GM23338 (cell line): ENCODE measurements around the gene JAKMIP2. TPM values are rescaled to one million over a fixed set of nuclear protein-coding genes. Genes with fewer than 3 reads are reported as not detected.

Experiments used
- ATAC-seq: fragments of 200-7000 bp; cut with Tn5 transposase; 3 replicates; pipeline ENCODE4 v1.9.1; 2020
- DNase-seq: peaks from one replicate; pipeline ENCODE4 v3.0.0-alpha.2; 2015; ENCODE audit warnings: low spot score
- H2AFZ ChIP-seq: fragments of 200-600 bp; sonication (generic); 2 replicates; pipeline ENCODE4 v1.8.0; 2016; ENCODE audit warnings: antibody characterized with exemption, mild to moderate bottlenecking, moderate library complexity
- H3F3A ChIP-seq: fragments of 200-600 bp; sonication (generic); replicated peaks from 2 replicates; pipeline ENCODE4 v1.8.0; 2017; ENCODE audit warnings: antibody characterized with exemption, mixed run types, low read depth
- H3K27ac ChIP-seq: fragments of 200-600 bp; sonication (generic); 2 replicates; pipeline ENCODE4 v1.6.1; 2016; ENCODE audit warnings: low read depth
- H3K27me3 ChIP-seq: fragments of 200-600 bp; sonication (generic); 2 replicates; pipeline ENCODE4 v1.8.0; 2016; ENCODE audit warnings: mild to moderate bottlenecking, mixed run types, moderate library complexity; ENCODE audit not compliant: insufficient read depth
- H3K36me3 ChIP-seq: fragments of 200-600 bp; sonication (generic); 2 replicates; pipeline ENCODE4 v1.8.0; 2016; ENCODE audit warnings: mild to moderate bottlenecking; ENCODE audit not compliant: insufficient read depth
- H3K4me1 ChIP-seq: fragments of 200-600 bp; sonication (generic); 2 replicates; pipeline ENCODE4 v1.8.0; 2016; ENCODE audit warnings: mild to moderate bottlenecking, moderate library complexity; ENCODE audit not compliant: insufficient read depth
- H3K4me2 ChIP-seq: fragments of 200-600 bp; sonication (generic); 2 replicates; pipeline ENCODE4 v1.7.1; 2017; ENCODE audit warnings: mixed run types
- H3K4me3 ChIP-seq: fragments of 200-600 bp; sonication (generic); 2 replicates; pipeline ENCODE4 v1.6.1; 2016; ENCODE audit warnings: mixed run types
- H3K79me2 ChIP-seq: fragments of 200-600 bp; sonication (generic); replicated peaks from 2 replicates; pipeline ENCODE4 v1.8.0; 2017; ENCODE audit warnings: mild to moderate bottlenecking; ENCODE audit not compliant: insufficient read depth
- H3K9me2 ChIP-seq: fragments of 200-600 bp; sonication (generic); 2 replicates; pipeline ENCODE4 v1.8.0; 2017; ENCODE audit not compliant: insufficient read depth
- H4K20me1 ChIP-seq: fragments of 200-600 bp; sonication (generic); replicated peaks from 2 replicates; pipeline ENCODE4 v1.8.0; 2017; ENCODE audit warnings: mild to moderate bottlenecking; ENCODE audit not compliant: insufficient read depth
- H3K27ac Mint-ChIP-seq: 2 replicates; pipeline ENCODE4 v1.8.0; 2020; ENCODE audit warnings: inconsistent platforms, mild to moderate bottlenecking, moderate library complexity, mixed read lengths
- H3K27me3 Mint-ChIP-seq: 3 replicates; pipeline ENCODE4 v1.8.0; 2022; ENCODE audit warnings: low read depth, mild to moderate bottlenecking, moderate library complexity, mixed read lengths, inconsistent platforms; ENCODE audit not compliant: insufficient read depth, poor library complexity
- H3K36me3 Mint-ChIP-seq: 3 replicates; pipeline ENCODE4 v1.8.0; 2021; ENCODE audit warnings: low read depth, mild to moderate bottlenecking, inconsistent platforms, moderate library complexity, mixed read lengths
- H3K4me1 Mint-ChIP-seq: 3 replicates; pipeline ENCODE4 v1.8.0; 2020; ENCODE audit warnings: mild to moderate bottlenecking, inconsistent platforms, mixed read lengths
- H3K4me3 Mint-ChIP-seq: 3 replicates; pipeline ENCODE4 v1.8.0; 2021; ENCODE audit warnings: moderate library complexity, mild to moderate bottlenecking, inconsistent platforms, mixed read lengths
- H3K9me3 Mint-ChIP-seq: 3 replicates; pipeline ENCODE4 v1.8.0; 2020; ENCODE audit warnings: moderate library complexity, mild to moderate bottlenecking, inconsistent platforms, mixed read lengths
- CREB1 ChIP-seq: fragments of 250-450 bp; sonication (Bioruptor Pico); IDR thresholded peaks from 2 replicates; pipeline ENCODE4 v1.5.0; 2020; ENCODE audit warnings: low read depth, mild to moderate bottlenecking, moderate library complexity
- CTCF ChIP-seq, 2 experiments: fragments of 200-600 bp in 1 of 2; sonication (generic) in 1 of 2; conservative IDR thresholded peaks; 2 replicates each; pipeline versions ENCODE4 v1.5.1 to v1.6.1; 2016 to 2017; ENCODE audit warnings: antibody characterized with exemption in 2 of 2, low read depth in 2 of 2, mild to moderate bottlenecking in 2 of 2, moderate library complexity in 1 of 2
- EZH2 ChIP-seq: fragments of 200-600 bp; sonication (generic); IDR thresholded peaks from one replicate; pipeline ENCODE4 v1.8.0; 2017; ENCODE audit warnings: antibody characterized with exemption, mild to moderate bottlenecking, low read depth; ENCODE audit not compliant: unreplicated experiment
- EZH2phosphoT487 ChIP-seq: fragments of 200-600 bp; sonication (generic); IDR thresholded peaks from one replicate; pipeline ENCODE4 v1.8.1; 2018; ENCODE audit warnings: antibody characterized with exemption; ENCODE audit not compliant: unreplicated experiment
- JUNB ChIP-seq: IDR thresholded peaks from one replicate; pipeline ENCODE4 v1.6.1; 2016; ENCODE audit warnings: antibody characterized with exemption; ENCODE audit not compliant: unreplicated experiment
- POLR2AphosphoS5 ChIP-seq: IDR thresholded peaks from 2 replicates; pipeline ENCODE4 v1.6.1; 2016; ENCODE audit warnings: antibody characterized with exemption, low read depth
- STAT1 ChIP-seq: IDR thresholded peaks from one replicate; pipeline ENCODE4 v1.6.1; 2016; ENCODE audit warnings: antibody characterized with exemption; ENCODE audit not compliant: unreplicated experiment
- ZNF331 ChIP-seq: fragments of 250-450 bp; sonication (Bioruptor Pico); IDR thresholded peaks from 2 replicates; pipeline ENCODE4 v1.5.0; 2020; ENCODE audit warnings: low read depth, mild to moderate bottlenecking, moderate library complexity
- polyA plus RNA-seq: library from polyadenylated mRNA; unstranded; fragments of >200 nt; fragmentation: Nextera tagmentation; extraction: Ambion mirVana; gene quantifications from 2 replicates; pipeline ENCODE4 v1.2.1, GENCODE V29; 2016
- total RNA-seq: library from RNA; depleted of rRNA; stranded (reverse); fragments of >200 nt; shearing (Covaris generic); gene quantifications from 2 replicates; pipeline ENCODE4 v1.2.3, GENCODE V29; 2014
- TF ChIP-seq, protein P1 (sequence below): fragments of 250-450 bp; sonication (Bioruptor Pico); IDR thresholded peaks from 2 replicates; pipeline ENCODE4 v1.5.0; 2020; ENCODE audit warnings: mild to moderate bottlenecking, moderate library complexity

Gene JAKMIP2
- total and polyA plus RNA-seq, 2 experiments from 2014 or later, result 20.5 to 27.2 TPM

DNA sequence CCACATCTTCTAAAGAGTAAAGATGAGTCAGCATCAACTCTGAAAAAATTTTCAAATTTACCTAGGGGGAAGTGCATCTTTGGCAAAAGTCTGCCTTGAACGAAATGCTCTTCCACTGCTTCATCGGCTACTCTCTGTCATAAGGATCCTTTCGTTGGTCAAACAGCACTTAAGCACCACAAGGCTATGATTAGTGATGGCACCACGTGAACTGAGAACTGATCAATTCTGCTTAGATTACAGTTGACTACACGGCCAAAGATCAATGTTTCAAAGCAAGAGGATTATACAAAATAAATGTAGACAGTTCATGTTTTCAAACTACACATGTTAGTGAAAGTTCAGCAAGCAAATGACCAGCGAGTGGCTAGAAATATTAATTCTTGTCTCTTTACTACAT, 9.4 kb downstream of the JAKMIP2 start (continued):
- TF ChIP-seq, protein P1, sequence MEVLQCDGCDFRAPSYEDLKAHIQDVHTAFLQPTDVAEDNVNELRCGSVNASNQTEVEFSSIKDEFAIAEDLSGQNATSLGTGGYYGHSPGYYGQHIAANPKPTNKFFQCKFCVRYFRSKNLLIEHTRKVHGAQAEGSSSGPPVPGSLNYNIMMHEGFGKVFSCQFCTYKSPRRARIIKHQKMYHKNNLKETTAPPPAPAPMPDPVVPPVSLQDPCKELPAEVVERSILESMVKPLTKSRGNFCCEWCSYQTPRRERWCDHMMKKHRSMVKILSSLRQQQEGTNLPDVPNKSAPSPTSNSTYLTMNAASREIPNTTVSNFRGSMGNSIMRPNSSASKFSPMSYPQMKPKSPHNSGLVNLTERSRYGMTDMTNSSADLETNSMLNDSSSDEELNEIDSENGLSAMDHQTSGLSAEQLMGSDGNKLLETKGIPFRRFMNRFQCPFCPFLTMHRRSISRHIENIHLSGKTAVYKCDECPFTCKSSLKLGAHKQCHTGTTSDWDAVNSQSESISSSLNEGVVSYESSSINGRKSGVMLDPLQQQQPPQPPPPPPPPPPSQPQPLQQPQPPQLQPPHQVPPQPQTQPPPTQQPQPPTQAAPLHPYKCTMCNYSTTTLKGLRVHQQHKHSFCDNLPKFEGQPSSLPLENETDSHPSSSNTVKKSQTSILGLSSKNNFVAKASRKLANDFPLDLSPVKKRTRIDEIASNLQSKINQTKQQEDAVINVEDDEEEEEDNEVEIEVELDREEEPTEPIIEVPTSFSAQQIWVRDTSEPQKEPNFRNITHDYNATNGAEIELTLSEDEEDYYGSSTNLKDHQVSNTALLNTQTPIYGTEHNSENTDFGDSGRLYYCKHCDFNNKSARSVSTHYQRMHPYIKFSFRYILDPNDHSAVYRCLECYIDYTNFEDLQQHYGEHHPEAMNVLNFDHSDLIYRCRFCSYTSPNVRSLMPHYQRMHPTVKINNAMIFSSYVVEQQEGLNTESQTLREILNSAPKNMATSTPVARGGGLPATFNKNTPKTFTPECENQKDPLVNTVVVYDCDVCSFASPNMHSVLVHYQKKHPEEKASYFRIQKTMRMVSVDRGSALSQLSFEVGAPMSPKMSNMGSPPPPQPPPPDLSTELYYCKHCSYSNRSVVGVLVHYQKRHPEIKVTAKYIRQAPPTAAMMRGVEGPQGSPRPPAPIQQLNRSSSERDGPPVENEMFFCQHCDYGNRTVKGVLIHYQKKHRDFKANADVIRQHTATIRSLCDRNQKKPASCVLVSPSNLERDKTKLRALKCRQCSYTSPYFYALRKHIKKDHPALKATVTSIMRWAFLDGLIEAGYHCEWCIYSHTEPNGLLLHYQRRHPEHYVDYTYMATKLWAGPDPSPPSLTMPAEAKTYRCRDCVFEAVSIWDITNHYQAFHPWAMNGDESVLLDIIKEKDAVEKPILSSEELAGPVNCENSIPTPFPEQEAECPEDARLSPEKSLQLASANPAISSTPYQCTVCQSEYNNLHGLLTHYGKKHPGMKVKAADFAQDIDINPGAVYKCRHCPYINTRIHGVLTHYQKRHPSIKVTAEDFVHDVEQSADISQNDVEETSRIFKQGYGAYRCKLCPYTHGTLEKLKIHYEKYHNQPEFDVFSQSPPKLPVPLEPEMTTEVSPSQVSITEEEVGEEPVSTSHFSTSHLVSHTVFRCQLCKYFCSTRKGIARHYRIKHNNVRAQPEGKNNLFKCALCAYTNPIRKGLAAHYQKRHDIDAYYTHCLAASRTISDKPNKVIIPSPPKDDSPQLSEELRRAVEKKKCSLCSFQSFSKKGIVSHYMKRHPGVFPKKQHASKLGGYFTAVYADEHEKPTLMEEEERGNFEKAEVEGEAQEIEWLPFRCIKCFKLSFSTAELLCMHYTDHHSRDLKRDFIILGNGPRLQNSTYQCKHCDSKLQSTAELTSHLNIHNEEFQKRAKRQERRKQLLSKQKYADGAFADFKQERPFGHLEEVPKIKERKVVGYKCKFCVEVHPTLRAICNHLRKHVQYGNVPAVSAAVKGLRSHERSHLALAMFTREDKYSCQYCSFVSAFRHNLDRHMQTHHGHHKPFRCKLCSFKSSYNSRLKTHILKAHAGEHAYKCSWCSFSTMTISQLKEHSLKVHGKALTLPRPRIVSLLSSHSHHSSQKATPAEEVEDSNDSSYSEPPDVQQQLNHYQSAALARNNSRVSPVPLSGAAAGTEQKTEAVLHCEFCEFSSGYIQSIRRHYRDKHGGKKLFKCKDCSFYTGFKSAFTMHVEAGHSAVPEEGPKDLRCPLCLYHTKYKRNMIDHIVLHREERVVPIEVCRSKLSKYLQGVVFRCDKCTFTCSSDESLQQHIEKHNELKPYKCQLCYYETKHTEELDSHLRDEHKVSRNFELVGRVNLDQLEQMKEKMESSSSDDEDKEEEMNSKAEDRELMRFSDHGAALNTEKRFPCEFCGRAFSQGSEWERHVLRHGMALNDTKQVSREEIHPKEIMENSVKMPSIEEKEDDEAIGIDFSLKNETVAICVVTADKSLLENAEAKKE, result no peak

DNA sequence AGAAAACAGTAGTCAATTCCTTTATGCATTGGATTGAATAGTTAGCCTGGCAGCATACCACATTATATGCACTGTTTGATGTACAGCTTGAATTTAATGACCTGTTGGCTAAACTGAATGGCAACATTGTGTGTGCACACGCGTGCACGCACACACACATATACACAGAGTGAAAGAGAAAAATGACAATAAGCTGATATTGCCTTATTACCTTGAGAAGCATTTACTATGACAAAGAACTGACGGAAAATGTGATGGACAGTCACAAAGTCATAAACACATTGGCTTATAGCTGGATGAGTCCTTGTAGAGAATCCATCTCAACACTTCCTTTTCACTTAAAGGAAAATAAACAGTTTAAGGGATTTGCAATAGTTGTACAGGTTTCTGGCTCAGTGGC, 15.5 kb downstream of the JAKMIP2 start:
- no peaks in the 10 kb centered on the region for H3K36me3 ChIP-seq
- no peak overlapping the region for H3K27ac Mint-ChIP-seq
- H3K4me1 Mint-ChIP-seq, result peaks cover 29% of the 10 kb centered on the region
- no peak for TF ChIP-seq CTCF (conservative IDR thresholded peaks at IDR 0.05; ENCODE audit: low read depth in 2 of 2)
- TF ChIP-seq STAT1, result no peak
- TF ChIP-seq, protein P1, result no peak
- no peak for TF ChIP-seq EZH2
- no peak for TF ChIP-seq EZH2phosphoT487
- no peak for TF ChIP-seq JUNB
- TF ChIP-seq POLR2AphosphoS5, result no peak
- no peak for TF ChIP-seq CREB1 (CRISPR knock-in tag)
- no peak for TF ChIP-seq ZNF331 (CRISPR knock-in tag)

More for the DNA sequence above, 15.5 kb downstream of the JAKMIP2 start:
- Histone ChIP-seq H3K79me2 (peaks cover 51% of the 10 kb centered on the region), H2AFZ (no peak overlapping the region), H3K27ac (no peak overlapping the region), H3K4me2 (no peak overlapping the region), H4K20me1 (peaks cover 6% of the 10 kb centered on the region; the same call in 1 of the 2 replicates), H3F3A (no peaks in the 10 kb centered on the region), H3K27me3 (no peaks in the 10 kb centered on the region), H3K4me3 (no peak overlapping the region), H3K9me2 (no peaks in the 10 kb centered on the region), H3K4me1 (peaks cover 14% of the 10 kb centered on the region)
- Mint-ChIP-seq H3K4me3 (no peak overlapping the region), H3K9me3 (no peaks in the 10 kb centered on the region), H3K36me3 (no peaks in the 10 kb centered on the region), H3K27me3 (peaks cover 1% of the 10 kb centered on the region)
- ATAC-seq (no peak), DNase-seq (no peak)
